GM18526 (cell line): ENCODE data around the gene SERPINA1.

Experiments used
- POLR2A ChIP-seq: IDR thresholded peaks from 3 replicates; pipeline ENCODE4 v1.6.1; 2011; ENCODE audit not compliant: insufficient read length; ENCODE audit errors: extremely low read depth

Gene SERPINA1

GRCh38 chr14:94378527-94379290, 9.7 kb downstream of the SERPINA1 start:
- TF ChIP-seq POLR2A: no peak

- TF ChIP-seq POLR2A: no peak
Observed at GRCh38 chr14:94377866-94378470, 10.4 kb downstream of the SERPINA1 start.

- no peak for TF ChIP-seq POLR2A
Observed at GRCh38 chr14:94376976-94377865, 11.2 kb downstream of the SERPINA1 start.

- no peak for TF ChIP-seq POLR2A
Observed at GRCh38 chr14:94376108-94376975, 12.1 kb downstream of the SERPINA1 start.

- TF ChIP-seq POLR2A: no peak
Observed at GRCh38 chr14:94375552-94376107, 12.8 kb downstream of the SERPINA1 start.

GRCh38 chr14:94374749-94375260, 13.6 kb downstream of the SERPINA1 start:
- TF ChIP-seq POLR2A: no peak

GRCh38 chr14:94374116-94374515, 14.3 kb downstream of the SERPINA1 start:
- no peak for TF ChIP-seq POLR2A

GRCh38 chr14:94373708-94374107, 14.7 kb downstream of the SERPINA1 start:
- TF ChIP-seq POLR2A: no peak

GRCh38 chr14:94372021-94372605, 16.3 kb downstream of the SERPINA1 start:
- TF ChIP-seq POLR2A: no peak

- TF ChIP-seq POLR2A: no peak
Observed at GRCh38 chr14:94370524-94370910, 17.9 kb downstream of the SERPINA1 start.

GRCh38 chr14:94368956-94369355, 19.4 kb downstream of the SERPINA1 start:
- TF ChIP-seq POLR2A: no peak

- no peak for TF ChIP-seq POLR2A
Observed at GRCh38 chr14:94368243-94368590, 20.2 kb downstream of the SERPINA1 start.

GRCh38 chr14:94367347-94368242, 20.8 kb downstream of the SERPINA1 start:
- no peak for TF ChIP-seq POLR2A
